ENCODE data around the gene CTSH.

The CTSH gene

GRCh38 chr15:78983146-78983918 is 38.5 kb upstream of the CTSH start:
- H3K4me3 ChIP-seq (replicated peaks; ENCODE audit: low read depth, low read length) = no peak overlapping the region
- no peak for DNase-seq (ENCODE audit: extremely low read depth, low read depth)
- no peak for TF ChIP-seq CTCF (IDR thresholded peaks at IDR 0.05; ENCODE audit: low read depth, low read length, missing control alignments)

- no peak overlapping the region for H3K4me3 ChIP-seq (replicated peaks; ENCODE audit: low read depth, low read length)
- TF ChIP-seq CTCF (IDR thresholded peaks at IDR 0.05; ENCODE audit: low read depth, low read length, missing control alignments) = no peak
- no peak for DNase-seq (ENCODE audit: extremely low read depth, low read depth)
Observed at GRCh38 chr15:78982736-78983135, 37.9 kb upstream of the CTSH start.

GRCh38 chr15:78981532-78982313 is 36.9 kb upstream of the CTSH start:
- TF ChIP-seq CTCF (IDR thresholded peaks at IDR 0.05; ENCODE audit: low read depth, low read length, missing control alignments) = no peak
- no peak overlapping the region for H3K4me3 ChIP-seq (replicated peaks; ENCODE audit: low read depth, low read length)
- DNase-seq (ENCODE audit: extremely low read depth, low read depth) = no peak

GRCh38 chr15:78979456-78980320 is 34.8 kb upstream of the CTSH start:
- TF ChIP-seq CTCF (IDR thresholded peaks at IDR 0.05; ENCODE audit: low read depth, low read length, missing control alignments) = peak; percentile 77

GRCh38 chr15:78978601-78979179 is 33.8 kb upstream of the CTSH start:
- DNase-seq (ENCODE audit: extremely low read depth, low read depth) = no peak

More at GRCh38 chr15:78979456-78980320, 34.8 kb upstream of the CTSH start:
- no peak overlapping the region for H3K4me3 ChIP-seq (replicated peaks; ENCODE audit: low read depth, low read length)
- DNase-seq (ENCODE audit: extremely low read depth, low read depth) = peak; percentile 82

More at GRCh38 chr15:78978601-78979179, 33.8 kb upstream of the CTSH start:
- no peak for TF ChIP-seq CTCF (IDR thresholded peaks at IDR 0.05; ENCODE audit: low read depth, low read length, missing control alignments)
- H3K4me3 ChIP-seq (replicated peaks; ENCODE audit: low read depth, low read length) = no peak overlapping the region

All from HFF-Myc (cell line).